ENCODE measurements around the gene NDUFAF4. TPM values are rescaled to one million over a fixed set of nuclear protein-coding genes. Genes with fewer than 3 reads are reported as not detected.

Gene NDUFAF4
- total and polyA plus RNA-seq, 2 of the 13 experiments (the other 11 are each of a cell fraction or from before 2014, with no cell fraction given) = 41.3 to 59.7 TPM

GRCh38 chr6:96923871-96924493, 26.3 kb upstream of the NDUFAF4 start (continued):
- TF ChIP-seq, protein P1, sequence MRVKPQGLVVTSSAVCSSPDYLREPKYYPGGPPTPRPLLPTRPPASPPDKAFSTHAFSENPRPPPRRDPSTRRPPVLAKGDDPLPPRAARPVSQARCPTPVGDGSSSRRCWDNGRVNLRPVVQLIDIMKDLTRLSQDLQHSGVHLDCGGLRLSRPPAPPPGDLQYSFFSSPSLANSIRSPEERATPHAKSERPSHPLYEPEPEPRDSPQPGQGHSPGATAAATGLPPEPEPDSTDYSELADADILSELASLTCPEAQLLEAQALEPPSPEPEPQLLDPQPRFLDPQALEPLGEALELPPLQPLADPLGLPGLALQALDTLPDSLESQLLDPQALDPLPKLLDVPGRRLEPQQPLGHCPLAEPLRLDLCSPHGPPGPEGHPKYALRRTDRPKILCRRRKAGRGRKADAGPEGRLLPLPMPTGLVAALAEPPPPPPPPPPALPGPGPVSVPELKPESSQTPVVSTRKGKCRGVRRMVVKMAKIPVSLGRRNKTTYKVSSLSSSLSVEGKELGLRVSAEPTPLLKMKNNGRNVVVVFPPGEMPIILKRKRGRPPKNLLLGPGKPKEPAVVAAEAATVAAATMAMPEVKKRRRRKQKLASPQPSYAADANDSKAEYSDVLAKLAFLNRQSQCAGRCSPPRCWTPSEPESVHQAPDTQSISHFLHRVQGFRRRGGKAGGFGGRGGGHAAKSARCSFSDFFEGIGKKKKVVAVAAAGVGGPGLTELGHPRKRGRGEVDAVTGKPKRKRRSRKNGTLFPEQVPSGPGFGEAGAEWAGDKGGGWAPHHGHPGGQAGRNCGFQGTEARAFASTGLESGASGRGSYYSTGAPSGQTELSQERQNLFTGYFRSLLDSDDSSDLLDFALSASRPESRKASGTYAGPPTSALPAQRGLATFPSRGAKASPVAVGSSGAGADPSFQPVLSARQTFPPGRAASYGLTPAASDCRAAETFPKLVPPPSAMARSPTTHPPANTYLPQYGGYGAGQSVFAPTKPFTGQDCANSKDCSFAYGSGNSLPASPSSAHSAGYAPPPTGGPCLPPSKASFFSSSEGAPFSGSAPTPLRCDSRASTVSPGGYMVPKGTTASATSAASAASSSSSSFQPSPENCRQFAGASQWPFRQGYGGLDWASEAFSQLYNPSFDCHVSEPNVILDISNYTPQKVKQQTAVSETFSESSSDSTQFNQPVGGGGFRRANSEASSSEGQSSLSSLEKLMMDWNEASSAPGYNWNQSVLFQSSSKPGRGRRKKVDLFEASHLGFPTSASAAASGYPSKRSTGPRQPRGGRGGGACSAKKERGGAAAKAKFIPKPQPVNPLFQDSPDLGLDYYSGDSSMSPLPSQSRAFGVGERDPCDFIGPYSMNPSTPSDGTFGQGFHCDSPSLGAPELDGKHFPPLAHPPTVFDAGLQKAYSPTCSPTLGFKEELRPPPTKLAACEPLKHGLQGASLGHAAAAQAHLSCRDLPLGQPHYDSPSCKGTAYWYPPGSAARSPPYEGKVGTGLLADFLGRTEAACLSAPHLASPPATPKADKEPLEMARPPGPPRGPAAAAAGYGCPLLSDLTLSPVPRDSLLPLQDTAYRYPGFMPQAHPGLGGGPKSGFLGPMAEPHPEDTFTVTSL (CRISPR knock-in tag; IDR thresholded peaks at IDR 0.05; ENCODE audit: borderline replicate concordance) = no peak
- TF ChIP-seq NR3C1 (CRISPR knock-in tag; IDR thresholded peaks at IDR 0.05) = no peak
- TF ChIP-seq, protein P2, sequence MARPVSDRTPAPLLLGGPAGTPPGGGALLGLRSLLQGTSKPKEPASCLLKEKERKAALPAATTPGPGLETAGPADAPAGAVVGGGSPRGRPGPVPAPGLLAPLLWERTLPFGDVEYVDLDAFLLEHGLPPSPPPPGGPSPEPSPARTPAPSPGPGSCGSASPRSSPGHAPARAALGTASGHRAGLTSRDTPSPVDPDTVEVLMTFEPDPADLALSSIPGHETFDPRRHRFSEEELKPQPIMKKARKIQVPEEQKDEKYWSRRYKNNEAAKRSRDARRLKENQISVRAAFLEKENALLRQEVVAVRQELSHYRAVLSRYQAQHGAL (CRISPR knock-in tag; IDR thresholded peaks at IDR 0.05; ENCODE audit: not compliant biosample characterization) = no peak
- 0 out of 2 replicates have a peak, but pooled peaks have one; percentile 1 for TF ChIP-seq ZNF510 (CRISPR knock-in tag; IDR thresholded peaks at IDR 0.05; ENCODE audit: low read depth)
- no peak for TF ChIP-seq ZNF296 (CRISPR knock-in tag; conservative IDR thresholded peaks at IDR 0.05)
- no peak for TF ChIP-seq SNAI1 (CRISPR knock-in tag; IDR thresholded peaks at IDR 0.05; ENCODE audit: borderline replicate concordance)
- TF ChIP-seq ATF2 (CRISPR knock-in tag; IDR thresholded peaks at IDR 0.05) = 0 out of 2 replicates have a peak, but pooled peaks have one; percentile 40
- no peak; the same call in 1 of the 2 replicates for TF ChIP-seq MXD4 (CRISPR knock-in tag; IDR thresholded peaks at IDR 0.05)
- no peak for TF ChIP-seq YY1 (IDR thresholded peaks at IDR 0.05; ENCODE audit: insufficient read depth, insufficient replicate concordance, low read depth, low read length)
- TF ChIP-seq, protein P3, sequence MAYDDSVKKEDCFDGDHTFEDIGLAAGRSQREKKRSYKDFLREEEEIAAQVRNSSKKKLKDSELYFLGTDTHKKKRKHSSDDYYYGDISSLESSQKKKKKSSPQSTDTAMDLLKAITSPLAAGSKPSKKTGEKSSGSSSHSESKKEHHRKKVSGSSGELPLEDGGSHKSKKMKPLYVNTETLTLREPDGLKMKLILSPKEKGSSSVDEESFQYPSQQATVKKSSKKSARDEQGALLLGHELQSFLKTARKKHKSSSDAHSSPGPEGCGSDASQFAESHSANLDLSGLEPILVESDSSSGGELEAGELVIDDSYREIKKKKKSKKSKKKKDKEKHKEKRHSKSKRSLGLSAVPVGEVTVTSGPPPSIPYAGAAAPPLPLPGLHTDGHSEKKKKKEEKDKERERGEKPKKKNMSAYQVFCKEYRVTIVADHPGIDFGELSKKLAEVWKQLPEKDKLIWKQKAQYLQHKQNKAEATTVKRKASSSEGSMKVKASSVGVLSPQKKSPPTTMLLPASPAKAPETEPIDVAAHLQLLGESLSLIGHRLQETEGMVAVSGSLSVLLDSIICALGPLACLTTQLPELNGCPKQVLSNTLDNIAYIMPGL (CRISPR knock-in tag; IDR thresholded peaks at IDR 0.05; ENCODE audit: borderline replicate concordance in 1 of 2, low read depth in 1 of 2) = peak in 1 of 2 experiments; percentile 35; a peak in 2 of 4 replicates
- 0 out of 2 replicates have a peak, but pooled peaks have one; percentile 41 for TF ChIP-seq NR2C2 (CRISPR knock-in tag; IDR thresholded peaks at IDR 0.05; ENCODE audit: borderline replicate concordance)
- peak; percentile 3; the same call in 1 of the 2 replicates for TF ChIP-seq CBX2 (IDR thresholded peaks at IDR 0.05; ENCODE audit: low read depth, low read length)
- no peak for TF ChIP-seq CBX2 (CRISPR knock-in tag; IDR thresholded peaks at IDR 0.05; ENCODE audit: low read depth)
- TF ChIP-seq HIVEP1 (CRISPR knock-in tag; IDR thresholded peaks at IDR 0.05) = 0 out of 2 replicates have a peak, but pooled peaks have one; percentile 51
- 0 out of 2 replicates have a peak, but pooled peaks have one; percentile 52 for TF ChIP-seq MYNN (CRISPR knock-in tag; IDR thresholded peaks at IDR 0.05; ENCODE audit: low read depth)
- TF ChIP-seq ZGPAT (CRISPR knock-in tag; IDR thresholded peaks at IDR 0.05) = 0 out of 2 replicates have a peak, but pooled peaks have one; percentile 46

All from HepG2 (cell line).